Natural killer cell (primary cell): ENCODE data around the gene CCDC7. TPM values are rescaled to one million over a fixed set of nuclear protein-coding genes. Genes with fewer than 3 reads are reported as not detected.

Experiments
- ATAC-seq, 3 donors: fragments of 150-1000 bp in 2 of 3; fragments of 200-7000 bp in 1 of 3; cut with Tn5 transposase; 1 replicate in 1 of 3; 2 replicates in 2 of 3; pipeline ENCODE4 v1.10.0; 2021; ENCODE audit warnings: mild to moderate bottlenecking in 2 of 3, moderate library complexity in 2 of 3
- DNase-seq, 2 donors: peaks; one replicate each; pipeline versions ENCODE4 v3.0.0 to v3.0.0-alpha.2; 2013 to 2021; ENCODE audit warnings: mixed read lengths in 1 of 2
- H3K27ac ChIP-seq: one replicate; pipeline ENCODE4 v1.5.1; 2013; ENCODE audit warnings: mild to moderate bottlenecking, low read length
- H3K27me3 ChIP-seq: one replicate; pipeline ENCODE4 v1.6.1; 2013; ENCODE audit warnings: low read length; ENCODE audit not compliant: control insufficient read depth, insufficient read depth
- H3K36me3 ChIP-seq: one replicate; pipeline ENCODE4 v1.6.1; 2013; ENCODE audit warnings: low read length; ENCODE audit not compliant: control insufficient read depth, insufficient read depth
- H3K4me1 ChIP-seq: one replicate; pipeline ENCODE4 v1.6.1; 2013; ENCODE audit warnings: low read length; ENCODE audit not compliant: control insufficient read depth, insufficient read depth
- H3K4me3 ChIP-seq: one replicate; pipeline ENCODE4 v1.5.1; 2013; ENCODE audit warnings: low read length
- H3K9me3 ChIP-seq: one replicate; pipeline ENCODE4 v1.6.1; 2013; ENCODE audit warnings: low read length; ENCODE audit not compliant: control insufficient read depth, insufficient read depth
- H3K27ac Mint-ChIP-seq, 2 donors: one replicate each; pipeline ENCODE4 v1.8.0; 2022; ENCODE audit warnings: mild to moderate bottlenecking in 2 of 2, mixed read lengths in 2 of 2, moderate library complexity in 1 of 2
- H3K27me3 Mint-ChIP-seq, 2 donors: one replicate each; pipeline ENCODE4 v1.8.0; 2022; ENCODE audit warnings: low read depth in 2 of 2, mixed read lengths in 2 of 2
- H3K36me3 Mint-ChIP-seq: one replicate; pipeline ENCODE4 v1.8.0; 2022; ENCODE audit warnings: mixed read lengths
- H3K4me1 Mint-ChIP-seq, 2 donors: one replicate each; pipeline ENCODE4 v1.8.0; 2022; ENCODE audit warnings: mixed read lengths in 2 of 2
- H3K4me3 Mint-ChIP-seq: one replicate; pipeline ENCODE4 v1.8.0; 2022; ENCODE audit warnings: mild to moderate bottlenecking, moderate library complexity, mixed read lengths
- H3K9me3 Mint-ChIP-seq, 2 donors: one replicate each; pipeline ENCODE4 v1.8.0; 2022; ENCODE audit warnings: mixed read lengths in 2 of 2
- CTCF ChIP-seq: fragments of 200-600 bp; IDR thresholded peaks from one replicate; pipeline ENCODE4 v1.8.0; 2022; ENCODE audit warnings: antibody characterized with exemption
- WGBS: methylation state at CpG from one replicate; pipeline ENCODE4 v1.1.7; 2013; ENCODE audit warnings: missing lambda C conversion rate; ENCODE audit not compliant: insufficient coverage; 5-methylcytosine and 5-hydroxymethylcytosine counted together
- intact Hi-C: fragments of 100-400 bp; cut with micrococcal nuclease; formaldehyde crosslinking; loops from one replicate; pipeline ENCODE4 v1.14.2; 2022
- total RNA-seq, 4 donors: library from RNA; stranded (reverse); fragments of 120-200 nt in 1 of 4; gene quantifications; one replicate each; pipeline versions ENCODE4 v1.2.3 to v1.2.4, GENCODE V29; 2013 to 2022

CCDC7 gene
- total RNA-seq, 3 donors from 2014 or later (not counting 1 experiment from before 2014, with no cell fraction given) = 39.0 to 51.1 (median 42.8) TPM

- intact Hi-C loops = no loop called here
- H3K4me3 Mint-ChIP-seq = no peak overlapping the region
- peaks cover 11% of the 10 kb centered on the region for H3K36me3 Mint-ChIP-seq
- ATAC-seq (no peak), DNase-seq (no peak)
- no peak overlapping the region for H3K27ac Mint-ChIP-seq
- Histone ChIP-seq H3K27me3 (no peaks in the 10 kb centered on the region), H3K4me3 (no peak overlapping the region), H3K27ac (no peak overlapping the region), H3K4me1 (no peaks in the 10 kb centered on the region), H3K36me3 (peaks cover 2% of the 10 kb centered on the region), H3K9me3 (peaks cover 10% of the 10 kb centered on the region)
- no peaks in the 10 kb centered on the region for H3K27me3 Mint-ChIP-seq
- H3K9me3 Mint-ChIP-seq = peaks cover 4 to 8% of the 10 kb centered on the region in 2 donors
- no peaks in the 10 kb centered on the region for H3K4me1 Mint-ChIP-seq
- no peak for TF ChIP-seq CTCF
Measured at GRCh38 chr10:32530231-32530630, 84.3 kb downstream of the CCDC7 start.

- ATAC-seq (no peak), DNase-seq (no peak)
- H3K36me3 Mint-ChIP-seq = peaks cover 11% of the 10 kb centered on the region
- Histone ChIP-seq H3K36me3 (no peaks in the 10 kb centered on the region), H3K27ac (no peak overlapping the region), H3K9me3 (peaks cover 7% of the 10 kb centered on the region), H3K4me3 (no peak overlapping the region), H3K27me3 (no peaks in the 10 kb centered on the region), H3K4me1 (no peaks in the 10 kb centered on the region)
- intact Hi-C loops = no loop called here
- no peak overlapping the region for H3K4me3 Mint-ChIP-seq
- H3K4me1 Mint-ChIP-seq = no peaks in the 10 kb centered on the region
- 63% methylated on average over 3 of the region's 3 CpGs for WGBS
- no peak for TF ChIP-seq CTCF
- peaks cover 4 to 10% of the 10 kb centered on the region in 2 donors for H3K9me3 Mint-ChIP-seq
- no peaks in the 10 kb centered on the region for H3K27me3 Mint-ChIP-seq
- no peak overlapping the region for H3K27ac Mint-ChIP-seq
Measured at GRCh38 chr10:32538256-32538655, 92.3 kb downstream of the CCDC7 start.

- no peak for DNase-seq
- Mint-ChIP-seq H3K4me1 (no peaks in the 10 kb centered on the region), H3K9me3 (peaks cover 0 to 2% of the 10 kb centered on the region in 2 donors), H3K4me3 (no peak overlapping the region), H3K36me3 (no peaks in the 10 kb centered on the region), H3K27me3 (no peaks in the 10 kb centered on the region), H3K27ac (no peak overlapping the region)
- TF ChIP-seq CTCF = no peak
- intact Hi-C loops = no loop called here
- Histone ChIP-seq H3K27me3 (no peaks in the 10 kb centered on the region), H3K27ac (no peak overlapping the region), H3K4me1 (no peaks in the 10 kb centered on the region), H3K36me3 (no peaks in the 10 kb centered on the region), H3K9me3 (no peaks in the 10 kb centered on the region), H3K4me3 (no peak overlapping the region)
- WGBS = 94% methylated on average over 6 of the region's 6 CpGs
- no peak for ATAC-seq
Measured at GRCh38 chr10:32540691-32541470, 94.9 kb downstream of the CCDC7 start.

DNA sequence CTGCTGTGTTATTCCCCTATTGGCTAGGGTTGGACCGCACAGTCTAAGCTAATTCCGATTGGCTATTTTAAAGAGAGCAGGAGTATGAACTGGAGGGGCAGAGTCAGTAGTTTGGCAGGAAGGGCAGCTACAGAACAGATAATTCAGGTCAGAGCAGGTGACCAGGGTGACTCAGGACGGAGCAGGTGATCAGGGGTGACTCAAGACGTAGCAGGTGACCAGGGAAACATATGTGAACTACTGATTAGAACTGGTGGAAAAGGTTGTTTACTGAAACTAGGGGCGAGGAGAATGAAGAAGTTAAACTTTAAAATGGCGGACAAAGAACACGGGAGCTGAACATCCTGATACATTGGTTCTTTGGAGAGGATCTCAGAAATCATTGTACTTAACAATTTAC, 102.3 kb downstream of the CCDC7 start:
- H3K27ac Mint-ChIP-seq = no peak overlapping the region
- no peaks in the 10 kb centered on the region for H3K9me3 ChIP-seq

More for the DNA sequence above, 102.3 kb downstream of the CCDC7 start:
- TF ChIP-seq CTCF = no peak
- Histone ChIP-seq H3K27ac (no peak overlapping the region), H3K4me1 (no peaks in the 10 kb centered on the region), H3K36me3 (no peaks in the 10 kb centered on the region), H3K27me3 (no peaks in the 10 kb centered on the region), H3K4me3 (no peak overlapping the region)
- ATAC-seq (no peak), DNase-seq (no peak)
- Mint-ChIP-seq H3K4me1 (no peaks in the 10 kb centered on the region), H3K4me3 (no peak overlapping the region), H3K9me3 (peaks cover 2 to 4% of the 10 kb centered on the region in 2 donors), H3K36me3 (peaks cover 10% of the 10 kb centered on the region), H3K27me3 (no peaks in the 10 kb centered on the region)
- intact Hi-C loops = no loop called here
- WGBS = 95% methylated on average over 7 of the region's 7 CpGs
